GM18519 (cell line): ENCODE results near the gene EFNA3.

Experiments used
- ATAC-seq: cut with Tn5 transposase; IDR thresholded peaks from one replicate; pipeline ENCODE4 v1.9.1; 2021; ENCODE audit warnings: mild to moderate bottlenecking, moderate library complexity; ENCODE audit not compliant: unreplicated experiment, low FRiP score

Gene EFNA3

DNA sequence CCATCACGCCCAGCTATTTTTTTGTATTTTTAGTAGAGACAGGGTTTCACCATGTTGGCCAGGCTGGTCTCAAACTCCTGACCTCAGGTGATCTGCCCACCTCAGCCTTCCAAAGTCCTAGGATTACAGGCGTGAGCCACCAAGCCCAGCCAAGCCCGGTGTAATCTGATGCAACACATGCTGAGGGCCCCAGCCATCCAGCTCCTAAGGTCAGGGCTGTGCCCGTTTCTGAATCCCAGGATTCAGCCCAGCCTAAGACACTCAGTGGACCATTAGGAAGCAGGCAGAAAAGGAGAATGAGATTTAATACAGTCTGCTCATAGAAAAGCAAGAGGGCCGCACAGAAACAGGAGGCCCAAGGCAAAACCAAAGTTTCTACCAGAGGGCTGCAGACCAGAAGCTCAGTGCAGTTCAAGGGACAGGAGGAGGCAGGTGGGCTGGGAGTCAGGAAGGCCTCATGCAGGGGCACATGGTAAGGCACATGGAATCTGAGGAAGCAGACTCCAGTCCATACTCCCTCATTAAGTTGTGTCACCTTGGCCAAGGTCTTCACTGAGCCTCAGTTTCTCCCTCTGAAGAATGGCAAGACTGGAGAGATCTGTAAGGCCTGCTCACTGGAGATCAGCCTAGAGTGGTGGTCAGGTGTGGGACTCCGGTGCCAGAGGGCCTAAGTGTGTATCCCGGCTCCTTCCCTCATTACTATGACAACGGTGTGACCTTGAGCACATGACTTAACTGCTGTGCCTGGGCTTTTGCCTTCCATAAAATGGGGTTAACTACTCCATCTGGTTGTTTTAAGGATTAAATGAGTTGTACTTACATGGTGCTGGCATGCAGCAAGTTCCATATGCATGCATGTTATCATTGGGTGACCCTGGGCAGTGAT lies 29.9 kb upstream of the EFNA3 start:
- ATAC-seq = no peak

DNA sequence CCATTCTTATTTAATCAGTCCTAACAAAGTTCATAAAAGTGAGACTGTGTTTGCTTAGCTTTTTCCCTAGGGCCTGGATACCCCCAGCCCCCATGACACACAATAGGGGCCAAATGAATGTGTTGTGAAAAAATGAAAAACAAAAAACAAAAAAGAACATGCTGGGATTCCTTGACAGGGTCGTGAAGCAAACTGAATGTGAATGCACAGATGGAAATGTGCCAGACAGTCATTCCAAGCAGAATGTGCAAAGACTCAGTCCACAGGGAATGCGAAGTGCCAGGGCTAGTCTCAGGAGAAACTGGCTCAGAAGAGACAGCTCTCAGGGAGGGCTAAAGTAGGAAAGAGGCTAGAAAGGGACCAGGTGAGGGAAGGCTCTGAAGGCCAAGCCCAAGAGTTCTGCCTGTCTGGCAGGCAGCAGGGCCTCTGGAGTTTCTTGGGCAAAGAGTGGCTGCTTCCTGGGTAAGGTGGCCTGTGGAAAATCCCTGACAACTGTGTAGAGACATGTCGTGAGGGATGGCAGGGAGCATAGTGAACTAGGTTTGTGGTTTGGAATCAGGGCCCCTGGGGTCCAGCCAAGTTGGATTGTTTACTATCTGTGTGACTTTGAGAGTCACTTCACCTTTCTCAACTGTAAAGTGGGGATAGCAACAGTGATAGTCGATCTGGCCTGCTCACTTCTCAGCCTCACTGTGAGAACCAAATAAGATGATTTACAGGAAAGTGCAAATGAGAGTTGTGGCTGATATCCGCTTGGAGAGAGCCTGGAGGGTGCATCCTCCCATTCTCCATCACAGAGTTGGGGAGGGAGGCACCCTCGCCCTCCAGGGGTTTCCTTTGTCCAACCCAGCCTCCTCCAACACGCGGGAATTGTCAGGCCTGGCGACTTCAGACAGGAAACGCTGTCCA lies 28.7 kb upstream of the EFNA3 start:
- ATAC-seq = no peak

DNA sequence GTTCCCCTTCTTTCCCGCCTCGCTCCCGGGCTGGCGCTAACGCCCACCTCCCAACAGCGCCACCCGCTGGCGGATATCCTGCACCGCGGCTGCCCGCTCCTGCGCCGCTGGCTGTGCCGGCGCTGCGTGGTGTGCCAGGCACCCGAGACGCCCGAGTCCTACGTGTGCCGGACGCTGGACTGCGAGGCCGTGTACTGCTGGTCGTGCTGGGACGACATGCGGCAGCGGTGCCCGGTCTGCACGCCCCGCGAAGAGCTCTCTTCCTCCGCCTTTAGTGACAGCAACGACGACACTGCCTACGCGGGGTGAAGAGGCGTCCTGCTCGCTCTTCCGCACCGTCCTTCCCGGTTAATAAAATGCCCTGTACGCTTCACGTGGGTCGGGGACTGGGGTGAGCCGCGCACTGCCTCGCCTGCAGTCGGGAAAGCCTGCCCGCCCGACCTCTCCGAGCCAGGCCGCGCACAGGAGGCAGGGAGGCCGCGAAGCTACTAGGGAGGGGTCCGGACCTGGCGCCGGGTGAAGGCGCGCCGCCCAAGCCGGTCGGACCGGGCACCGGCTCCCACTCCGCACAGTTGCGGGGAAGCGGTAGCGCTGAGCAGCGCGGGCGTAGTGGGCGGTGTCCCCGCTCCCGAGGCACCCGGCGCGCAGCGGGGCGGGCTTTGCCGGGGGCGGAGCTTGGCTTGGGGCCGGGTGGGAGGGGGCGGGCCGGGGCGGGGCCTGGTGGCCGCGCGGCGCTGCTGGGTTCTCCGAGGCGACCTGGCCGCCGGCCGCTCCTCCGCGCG lies 27.9 kb upstream of the EFNA3 start, which contains the start of gene ADAM15:
ADAM15 (plus strand) TSS at position 757 of the 782 bp plus-strand sequence. CDS start 71 bp downstream, outside the sequence.
- ATAC-seq = peak; percentile 44

DNA sequence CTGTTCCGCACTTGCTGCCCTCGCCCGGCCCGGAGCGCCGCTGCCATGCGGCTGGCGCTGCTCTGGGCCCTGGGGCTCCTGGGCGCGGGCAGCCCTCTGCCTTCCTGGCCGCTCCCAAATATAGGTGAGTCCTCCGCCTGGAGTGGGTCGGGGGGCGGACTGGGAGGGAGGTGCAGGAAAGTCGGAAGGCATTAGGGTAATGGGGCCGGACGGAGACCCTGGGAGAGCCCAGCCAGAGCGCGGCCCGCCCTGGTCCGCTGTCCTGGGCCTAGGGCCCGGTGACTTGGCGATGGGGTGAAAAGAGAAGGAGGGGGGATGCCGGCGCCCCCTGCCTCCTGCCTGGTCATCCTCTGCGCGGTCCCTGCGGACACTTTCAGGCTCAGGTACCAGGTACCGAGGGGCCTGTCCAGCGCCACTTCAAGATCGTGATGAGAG lies 27.3 kb upstream of the EFNA3 start:
- ATAC-seq = no peak

DNA sequence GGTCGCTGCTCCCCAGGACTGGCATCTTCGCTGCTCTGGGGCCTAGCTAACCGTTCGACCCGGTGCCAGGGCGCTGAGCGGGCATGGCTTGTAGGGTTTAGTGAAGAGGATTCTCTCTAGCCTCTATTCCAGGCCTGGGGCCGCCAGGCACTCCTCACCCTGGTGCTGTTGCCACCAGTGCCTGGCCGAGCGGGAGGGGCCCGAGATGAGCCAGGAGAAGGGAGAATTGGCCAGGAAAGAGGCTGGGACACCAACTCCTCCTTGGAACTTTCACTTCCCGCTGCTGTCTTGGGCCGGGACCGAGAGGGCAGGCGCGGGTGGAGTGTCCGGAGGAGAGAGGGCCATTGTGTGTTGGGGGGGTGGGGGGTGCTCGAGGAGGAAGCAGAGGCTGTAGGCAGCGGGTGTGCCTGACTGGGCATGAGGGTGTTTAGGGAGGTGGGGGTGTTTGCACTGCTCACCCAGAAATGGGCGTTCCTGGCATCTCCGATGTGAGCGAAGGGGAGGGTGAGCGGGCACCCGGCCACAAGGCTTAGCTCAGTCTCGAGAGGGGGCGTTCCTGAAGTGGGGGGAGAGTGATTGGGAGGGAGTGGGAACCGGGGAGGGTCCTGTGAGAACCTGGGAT lies 26.7 kb upstream of the EFNA3 start:
- ATAC-seq = no peak

DNA sequence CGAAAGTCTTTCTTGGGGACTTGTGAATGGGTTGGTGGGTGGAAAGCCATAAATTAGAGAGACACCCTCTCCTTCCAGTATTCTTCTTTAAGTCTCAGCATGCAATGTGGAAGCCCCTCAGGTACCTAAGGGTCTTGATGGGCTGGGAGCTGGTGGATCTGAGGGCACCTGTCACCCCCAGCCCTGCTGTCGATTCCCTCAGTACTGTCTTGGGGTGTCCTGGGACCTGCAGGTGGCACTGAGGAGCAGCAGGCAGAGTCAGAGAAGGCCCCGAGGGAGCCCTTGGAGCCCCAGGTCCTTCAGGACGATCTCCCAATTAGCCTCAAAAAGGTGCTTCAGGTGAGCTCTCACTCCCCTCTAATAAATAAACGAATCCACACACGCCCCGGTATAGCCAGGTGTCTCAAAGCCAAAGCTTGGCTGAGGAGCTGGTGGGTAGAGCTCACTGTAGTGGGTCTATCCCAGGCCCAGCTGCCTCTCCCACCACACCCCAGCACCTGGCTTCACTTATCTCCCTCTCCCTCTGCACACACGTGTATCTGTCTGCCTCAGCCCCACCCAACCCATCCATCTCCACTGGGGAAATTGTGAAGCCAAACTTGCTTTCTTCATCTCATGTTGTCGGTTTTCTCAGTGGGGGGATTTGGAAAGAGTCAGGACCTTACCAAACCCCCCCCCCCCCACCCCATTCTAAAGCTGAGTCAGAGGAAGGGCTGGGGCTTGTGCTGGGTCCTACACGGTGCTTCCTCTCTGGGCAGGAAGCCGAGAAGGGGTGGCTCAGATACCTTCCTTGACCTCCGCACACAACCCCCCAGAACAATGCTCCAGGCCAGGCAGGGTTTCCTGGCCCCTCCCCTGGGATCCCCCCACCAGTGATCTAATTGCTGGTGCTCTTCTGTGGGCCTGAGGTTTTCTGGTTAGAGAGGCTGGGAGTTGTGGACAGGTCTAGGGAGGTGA lies 25.9 kb upstream of the EFNA3 start:
- ATAC-seq = no peak

DNA sequence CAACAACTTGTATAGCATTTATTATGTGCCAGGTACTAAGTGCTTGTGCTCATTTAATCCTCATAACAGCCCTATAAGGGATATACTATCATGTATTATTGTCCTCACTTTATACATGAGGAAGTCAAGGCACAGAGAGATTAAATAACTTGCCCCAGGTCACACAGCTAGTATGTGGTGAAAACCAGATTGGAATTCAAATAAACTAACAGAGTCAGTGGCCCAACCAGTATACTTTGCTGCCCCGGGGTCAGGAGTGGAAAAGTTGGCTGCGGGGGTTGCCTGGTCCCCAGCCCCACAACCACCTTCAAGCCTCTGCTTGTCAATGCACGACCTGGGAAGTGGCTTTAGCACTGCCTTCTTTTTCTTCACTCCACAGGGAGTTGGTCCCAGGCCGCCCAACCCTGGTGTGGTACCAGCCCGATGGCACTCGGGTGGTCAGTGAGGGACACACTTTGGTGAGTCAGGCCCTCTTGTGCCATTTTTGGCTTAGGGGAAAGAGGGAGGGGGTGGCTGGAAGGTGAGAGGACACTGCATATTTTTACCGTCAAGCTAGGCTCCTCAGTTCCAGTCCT lies 25.0 kb upstream of the EFNA3 start:
- ATAC-seq = no peak

DNA sequence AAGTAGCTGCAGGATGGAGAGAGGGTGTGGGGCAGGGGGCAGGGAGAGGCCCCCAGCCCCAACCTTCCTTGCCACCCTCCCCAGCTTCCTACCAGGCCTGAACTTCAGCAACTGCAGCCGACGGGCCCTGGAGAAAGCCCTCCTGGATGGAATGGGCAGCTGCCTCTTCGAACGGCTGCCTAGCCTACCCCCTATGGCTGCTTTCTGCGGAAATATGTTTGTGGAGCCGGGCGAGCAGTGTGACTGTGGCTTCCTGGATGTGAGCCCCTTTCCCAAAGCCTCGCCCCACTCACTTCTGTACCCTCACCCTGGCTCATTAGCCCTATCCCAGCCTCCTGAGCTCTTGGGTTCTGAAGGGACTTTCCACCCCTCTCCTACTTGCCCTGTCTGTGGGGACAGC lies 21.5 kb upstream of the EFNA3 start:
- no peak for ATAC-seq

DNA sequence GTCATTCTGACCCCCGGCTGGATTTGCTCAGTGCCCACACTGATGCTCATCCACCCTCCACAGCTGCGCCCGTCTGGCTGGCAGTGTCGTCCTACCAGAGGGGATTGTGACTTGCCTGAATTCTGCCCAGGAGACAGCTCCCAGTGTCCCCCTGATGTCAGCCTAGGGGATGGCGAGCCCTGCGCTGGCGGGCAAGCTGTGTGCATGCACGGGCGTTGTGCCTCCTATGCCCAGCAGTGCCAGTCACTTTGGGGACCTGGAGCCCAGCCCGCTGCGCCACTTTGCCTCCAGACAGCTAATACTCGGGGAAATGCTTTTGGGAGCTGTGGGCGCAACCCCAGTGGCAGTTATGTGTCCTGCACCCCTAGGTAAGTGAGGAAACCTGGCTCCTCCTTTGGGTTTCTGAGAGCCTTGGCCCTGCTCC lies 20.8 kb upstream of the EFNA3 start:
- ATAC-seq = no peak

DNA sequence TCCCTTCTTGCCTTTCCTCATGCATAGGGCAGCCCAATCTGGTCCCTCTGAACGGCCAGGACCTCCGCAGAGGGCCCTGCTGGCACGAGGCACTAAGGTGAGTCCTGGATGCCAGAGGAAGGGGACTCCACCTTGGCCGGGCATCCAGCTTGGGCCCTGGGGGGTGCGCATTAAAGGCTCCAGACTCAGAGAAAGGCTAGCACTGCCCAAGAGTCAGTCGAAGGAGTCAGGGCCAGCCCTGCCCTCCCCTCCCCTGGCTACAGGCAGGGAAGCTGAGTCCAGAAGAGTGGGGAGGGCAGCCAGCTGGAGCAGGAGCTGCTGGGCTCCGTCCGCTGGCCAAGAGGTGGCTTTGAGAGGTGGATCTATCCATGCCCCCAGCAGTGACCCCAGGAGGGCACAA lies 17.9 kb upstream of the EFNA3 start:
- ATAC-seq = no peak

DNA sequence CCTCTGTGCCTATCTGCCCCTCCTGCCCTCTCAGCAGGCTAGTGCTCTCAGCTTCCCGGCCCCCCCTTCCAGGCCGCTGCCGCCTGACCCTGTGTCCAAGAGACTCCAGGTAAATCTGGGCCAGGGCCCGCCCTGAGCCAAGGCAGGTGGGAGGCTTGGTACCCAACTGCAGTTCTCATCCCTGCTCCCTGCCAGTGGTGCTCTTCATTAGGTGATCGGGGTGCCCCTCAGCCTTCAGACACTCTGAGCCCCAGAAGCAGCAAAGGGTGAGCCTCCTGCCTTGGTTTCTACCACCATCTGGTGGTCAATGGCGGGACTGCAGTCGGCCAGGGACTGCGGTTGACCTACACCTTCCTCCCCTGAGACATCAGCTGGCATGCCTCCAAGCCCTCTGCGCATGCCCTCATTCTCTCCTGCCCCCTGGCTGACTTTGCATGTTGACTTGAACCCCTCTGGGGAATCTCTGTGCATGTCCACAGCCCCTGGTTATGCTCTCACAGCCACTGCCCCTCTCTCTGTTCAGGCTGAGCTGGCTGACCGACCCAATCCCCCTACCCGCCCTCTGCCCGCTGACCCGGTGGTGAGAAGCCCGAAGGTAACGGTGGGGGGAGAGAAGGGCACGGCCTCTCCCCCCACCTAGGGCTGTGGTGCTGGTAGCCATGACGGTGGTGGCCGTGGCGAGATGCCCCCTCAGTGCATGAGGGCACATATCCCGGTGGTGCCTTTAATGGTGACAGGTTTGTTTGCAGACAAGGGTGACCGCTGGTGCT lies 17.1 kb upstream of the EFNA3 start:
- ATAC-seq = no peak

DNA sequence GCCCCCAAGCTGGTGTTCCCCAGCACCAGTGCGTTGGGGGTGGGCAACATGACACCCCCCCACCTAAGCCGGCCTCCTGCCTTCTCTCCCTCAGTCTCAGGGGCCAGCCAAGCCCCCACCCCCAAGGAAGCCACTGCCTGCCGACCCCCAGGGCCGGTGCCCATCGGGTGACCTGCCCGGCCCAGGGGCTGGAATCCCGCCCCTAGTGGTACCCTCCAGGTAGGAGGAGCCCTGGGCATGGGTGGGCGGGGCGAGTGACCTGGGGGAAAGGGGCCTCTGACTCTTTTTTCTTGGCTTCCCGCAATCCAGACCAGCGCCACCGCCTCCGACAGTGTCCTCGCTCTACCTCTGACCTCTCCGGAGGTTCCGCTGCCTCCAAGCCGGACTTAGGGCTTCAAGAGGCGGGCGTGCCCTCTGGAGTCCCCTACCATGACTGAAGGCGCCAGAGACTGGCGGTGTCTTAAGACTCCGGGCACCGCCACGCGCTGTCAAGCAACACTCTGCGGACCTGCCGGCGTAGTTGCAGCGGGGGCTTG lies 16.4 kb upstream of the EFNA3 start:
- ATAC-seq = no peak

DNA sequence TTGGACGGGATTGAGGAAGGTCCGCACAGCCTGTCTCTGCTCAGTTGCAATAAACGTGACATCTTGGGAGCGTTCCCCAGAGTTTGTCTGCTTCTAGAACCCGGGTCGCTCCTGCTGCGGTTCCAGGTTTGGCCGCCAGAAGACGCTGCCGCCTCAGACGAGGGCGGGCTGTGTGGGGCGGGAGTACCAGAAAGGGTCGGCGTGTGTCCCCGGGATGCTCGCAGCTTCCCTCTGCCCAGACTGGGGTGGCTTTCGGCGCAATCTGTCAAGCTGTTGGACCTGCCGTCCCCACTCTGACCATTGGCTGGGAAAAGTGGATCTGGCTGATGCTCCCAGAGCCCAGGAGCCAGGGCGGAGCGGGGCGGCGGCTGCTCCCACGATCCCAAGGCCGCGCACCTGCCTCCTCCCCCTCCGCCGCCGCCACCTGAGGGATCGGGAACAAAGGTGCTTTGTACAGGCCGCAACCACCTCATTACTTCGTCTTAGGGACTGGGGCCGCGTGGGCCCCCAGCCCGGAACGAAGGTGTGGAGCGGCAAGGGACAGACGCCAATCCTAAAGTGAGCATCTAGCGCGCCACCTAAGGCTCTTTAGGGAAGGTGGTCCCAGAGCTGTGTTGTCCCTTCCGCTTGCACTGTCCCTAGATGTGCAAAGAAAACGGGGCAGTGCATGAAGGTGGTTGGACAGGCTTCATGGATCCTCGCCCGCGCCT lies 15.8 kb upstream of the EFNA3 start:
- ATAC-seq = no peak

DNA sequence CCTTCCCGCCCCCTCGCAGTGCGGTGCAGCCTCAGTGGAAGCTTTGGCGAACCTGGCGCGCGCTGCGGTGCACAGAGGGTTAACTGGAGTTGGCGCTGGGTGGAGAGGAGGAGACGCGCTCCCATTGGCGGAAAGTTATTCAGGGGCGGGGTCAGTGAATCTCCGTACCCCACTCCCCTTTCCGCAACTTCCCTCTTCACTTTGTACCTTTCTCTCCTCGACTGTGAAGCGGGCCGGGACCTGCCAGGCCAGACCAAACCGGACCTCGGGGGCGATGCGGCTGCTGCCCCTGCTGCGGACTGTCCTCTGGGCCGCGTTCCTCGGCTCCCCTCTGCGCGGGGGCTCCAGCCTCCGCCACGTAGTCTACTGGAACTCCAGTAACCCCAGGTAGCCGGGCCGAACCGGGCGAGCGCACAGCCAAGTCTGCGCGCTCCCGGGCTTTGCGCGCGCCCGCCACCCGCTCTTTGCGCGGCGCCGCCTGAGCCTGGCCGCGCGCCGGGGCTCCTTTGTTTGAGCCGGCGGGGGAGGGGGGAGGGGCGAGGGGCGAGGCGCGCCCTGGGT lies 15.0 kb upstream of the EFNA3 start, which contains the start of gene EFNA4:
EFNA4 (plus strand) TSS at position 191 of the 561 bp plus-strand sequence; CDS start at position 275, 84 bp downstream.
- ATAC-seq = no peak

DNA sequence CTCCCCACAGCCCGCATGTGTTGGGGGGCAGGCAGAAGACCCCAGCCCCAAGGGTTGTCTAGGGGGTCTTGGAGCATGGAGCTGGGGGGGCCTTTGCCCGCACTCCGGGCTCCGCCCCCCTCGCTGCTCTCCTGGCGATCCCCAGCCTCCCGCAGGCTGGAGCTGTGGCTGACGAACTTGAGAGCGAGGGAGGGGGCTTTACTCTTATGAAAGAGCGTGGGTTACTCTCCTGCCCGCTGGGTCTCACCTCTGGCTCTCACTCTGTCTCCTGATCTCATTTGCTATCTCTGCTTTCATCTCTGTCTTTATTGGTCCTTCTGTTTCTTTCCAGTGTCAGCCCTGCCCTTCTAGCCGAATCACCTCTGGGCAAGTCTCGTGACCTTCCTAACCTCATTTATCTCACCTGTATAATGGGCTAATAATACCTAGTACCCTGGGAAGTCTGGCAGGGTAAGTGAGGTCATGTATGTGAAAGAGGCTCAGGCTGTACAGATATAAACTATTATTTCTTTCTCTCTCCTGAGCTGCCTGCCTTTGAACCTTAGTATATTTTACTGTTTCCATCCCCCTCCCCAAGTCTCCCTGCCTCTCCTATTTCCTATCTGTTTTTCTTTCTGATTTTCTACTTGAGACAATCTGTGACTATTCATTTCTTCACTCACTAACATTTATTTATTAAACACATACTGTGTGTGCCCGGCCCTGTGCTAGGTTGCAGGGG lies 14.4 kb upstream of the EFNA3 start:
- ATAC-seq = no peak
